ENCODE data around the gene INF2.

INF2 gene

DNA sequence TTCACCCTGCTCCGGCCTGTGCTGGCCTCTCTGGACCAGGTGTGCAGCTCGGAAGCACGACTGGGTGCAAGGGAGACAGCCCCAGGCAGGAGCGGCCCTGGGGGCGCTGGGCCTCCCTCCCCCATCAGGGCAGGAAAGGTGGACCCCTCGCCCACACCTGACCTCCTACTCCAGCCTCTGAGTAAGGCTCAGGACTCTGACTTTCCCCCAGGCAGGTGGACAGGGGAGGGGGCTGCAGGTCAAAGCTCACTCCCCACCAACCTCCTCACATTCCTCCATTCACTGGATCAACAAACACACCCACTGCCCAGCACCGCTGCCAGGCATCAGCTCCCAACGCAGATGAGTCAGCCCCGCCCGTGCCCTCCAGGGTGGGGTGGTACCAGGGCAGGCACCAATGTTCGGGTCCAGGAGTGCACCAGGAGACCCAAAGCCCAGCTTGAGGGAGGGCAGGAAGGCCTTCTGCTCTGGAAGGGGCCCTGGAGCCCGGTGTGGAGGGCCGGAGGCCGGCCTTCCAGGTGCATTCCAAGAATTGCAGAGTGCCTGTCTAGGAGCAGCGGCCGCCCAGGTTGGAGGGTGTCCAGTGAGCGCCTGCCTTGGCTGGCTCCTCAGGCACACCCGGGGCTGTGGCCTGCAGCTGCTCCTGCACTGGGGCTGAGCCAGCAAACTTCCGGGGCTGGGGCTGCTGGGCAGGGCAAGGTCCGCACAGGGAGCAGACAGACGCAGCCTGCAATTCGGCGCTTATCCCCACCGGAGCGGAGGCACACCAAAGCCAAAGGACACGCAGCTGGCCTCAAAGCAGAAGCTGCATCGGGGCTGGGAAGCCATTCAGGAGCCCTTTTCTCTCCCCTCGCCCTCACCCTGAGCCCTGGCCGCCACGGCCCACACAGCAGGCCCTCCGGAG lies 1.6 kb upstream of the INF2 start:
- DNase-seq (ENCODE audit: insufficient read length, low spot score): no peak
- no peak for FAIRE-seq

DNA sequence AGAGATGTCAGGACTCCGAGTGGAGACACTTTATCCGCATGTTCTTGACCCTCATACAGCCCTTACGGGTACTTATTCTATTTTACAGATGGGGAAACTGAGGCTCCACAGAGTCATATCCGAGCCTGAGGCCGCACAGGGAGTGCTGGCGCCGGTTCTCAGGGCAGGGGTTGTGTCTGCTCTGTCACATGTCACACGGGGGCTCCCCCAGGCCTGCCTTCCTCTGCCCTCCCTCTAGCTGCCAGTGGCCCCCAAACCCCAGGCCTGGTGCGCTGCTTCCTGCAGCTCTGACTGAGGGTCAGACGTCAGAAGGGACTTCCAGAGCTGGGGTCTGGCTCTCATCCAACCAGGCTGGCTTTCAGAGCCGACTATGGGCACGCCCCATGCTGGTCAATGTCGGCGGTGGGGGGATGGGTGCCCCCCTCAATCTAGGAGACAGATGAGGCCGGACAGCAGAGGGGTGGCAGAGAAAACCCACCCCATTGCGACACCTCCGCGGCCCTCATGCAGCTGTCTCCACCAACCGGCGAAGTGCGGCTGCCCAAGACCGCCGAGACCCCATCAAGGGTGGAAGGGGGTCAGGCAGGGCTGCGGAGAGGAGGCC lies 811 bp upstream of the INF2 start:
- FAIRE-seq (no peak), DNase-seq (ENCODE audit: insufficient read length, low spot score) (no peak)

DNA sequence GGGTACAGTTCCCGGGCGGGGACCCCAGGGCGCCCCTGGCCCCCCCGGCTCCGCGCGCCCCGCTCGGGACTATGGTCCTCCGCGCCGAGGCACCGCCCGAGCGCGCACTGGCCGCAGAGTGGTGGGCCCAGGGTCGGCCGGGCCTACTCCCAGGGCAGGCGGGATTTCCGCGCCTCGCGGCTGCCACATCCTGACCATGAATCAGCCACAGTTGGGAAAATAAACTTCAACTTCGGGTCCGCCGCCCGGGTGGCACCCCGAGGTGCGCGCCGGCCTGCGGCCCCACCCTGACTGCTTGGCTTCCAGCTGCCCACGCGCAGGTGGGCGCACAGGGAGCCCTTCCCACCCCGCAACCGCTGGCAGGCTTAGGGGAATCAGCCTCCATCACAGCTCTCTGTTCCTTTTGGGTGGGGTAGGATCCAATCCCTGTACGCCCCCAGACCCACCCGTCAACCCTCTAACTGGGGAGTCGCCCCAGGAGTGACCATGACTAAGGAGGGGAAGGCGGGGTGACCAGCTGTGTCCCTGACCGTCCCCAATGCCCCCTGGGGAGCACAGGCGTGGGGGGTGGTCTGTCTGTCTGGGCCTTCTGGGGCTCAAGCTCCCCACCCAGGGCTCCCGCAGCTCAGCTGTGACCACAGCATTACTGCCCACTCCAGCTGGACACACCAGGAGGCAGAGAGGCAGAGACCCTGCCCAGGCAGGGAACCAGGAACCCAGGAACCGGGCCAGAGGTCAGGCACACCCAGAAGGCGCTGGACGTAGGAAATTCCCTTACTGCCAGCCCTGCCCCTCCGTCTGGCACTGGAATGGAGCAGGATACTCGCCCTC lies 678 bp downstream of the INF2 start:
- DNase-seq (ENCODE audit: insufficient read length, low spot score) (no peak), FAIRE-seq (no peak)

DNA sequence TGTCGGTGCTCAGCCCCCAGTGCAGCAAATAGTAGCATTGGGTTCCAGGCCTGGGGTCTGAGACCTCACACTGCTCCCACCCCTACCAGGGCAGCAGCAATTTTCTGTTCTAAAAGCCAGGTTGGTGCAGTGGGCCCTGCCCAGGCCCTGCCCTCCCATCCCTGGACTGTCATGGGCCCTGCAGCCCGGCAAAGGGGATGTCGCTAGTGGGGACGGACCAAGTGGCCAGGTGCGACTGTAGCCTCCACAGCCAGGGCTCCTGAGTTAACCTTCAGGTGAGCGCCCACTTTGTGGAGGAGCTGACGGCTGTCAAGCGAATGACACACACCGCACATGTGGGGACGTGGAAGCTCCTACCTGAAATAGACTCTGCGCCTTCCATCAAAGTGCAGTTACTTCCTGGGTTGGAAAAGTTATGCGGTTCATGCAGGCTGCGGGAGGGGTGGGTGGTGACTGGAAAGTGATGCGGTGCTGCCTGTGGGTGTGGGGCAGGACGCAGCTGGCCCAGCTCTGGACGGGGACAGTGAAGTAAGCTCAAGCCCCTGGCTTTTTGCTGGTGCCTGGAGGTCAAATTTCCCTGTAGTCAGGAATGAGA lies 1.5 kb downstream of the INF2 start:
- DNase-seq (ENCODE audit: insufficient read length, low spot score): no peak
- no peak for FAIRE-seq

DNA sequence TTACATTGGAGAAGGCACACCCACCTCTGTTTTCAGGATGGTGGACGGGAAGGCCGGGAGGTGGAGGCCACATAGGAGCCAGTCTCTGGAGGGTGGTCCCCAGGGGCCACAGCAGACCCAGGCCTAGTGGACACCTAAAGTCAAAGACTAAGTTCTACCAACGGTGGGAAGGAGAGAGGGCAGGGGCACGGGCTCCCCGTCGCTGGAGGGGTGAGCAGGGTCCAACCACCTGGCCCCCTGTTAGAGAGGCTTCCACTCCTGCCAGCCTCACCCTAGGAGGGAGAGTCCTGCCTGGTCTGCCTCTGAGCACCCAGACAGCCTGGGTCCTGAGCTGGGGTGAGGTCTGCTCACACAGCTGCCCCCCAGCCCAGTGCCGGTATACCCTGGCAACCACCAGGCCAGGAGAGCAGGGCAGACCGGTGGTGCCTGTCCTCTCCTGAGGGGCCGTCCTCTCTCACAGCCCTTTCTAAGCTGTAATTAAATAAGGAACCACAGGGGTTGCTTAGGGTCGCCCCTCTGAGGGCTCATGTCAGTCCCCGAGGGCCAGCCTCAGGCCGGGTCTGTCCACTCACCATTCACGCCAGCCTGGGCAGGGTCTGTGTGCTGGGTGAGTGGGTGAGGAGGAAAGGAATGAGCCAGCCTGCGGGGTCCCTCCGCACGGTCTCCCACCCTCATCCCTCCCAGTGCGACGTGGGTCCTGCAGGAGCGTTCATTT lies 2.3 kb downstream of the INF2 start:
- FAIRE-seq: no peak
- DNase-seq (ENCODE audit: insufficient read length, low spot score): no peak

DNA sequence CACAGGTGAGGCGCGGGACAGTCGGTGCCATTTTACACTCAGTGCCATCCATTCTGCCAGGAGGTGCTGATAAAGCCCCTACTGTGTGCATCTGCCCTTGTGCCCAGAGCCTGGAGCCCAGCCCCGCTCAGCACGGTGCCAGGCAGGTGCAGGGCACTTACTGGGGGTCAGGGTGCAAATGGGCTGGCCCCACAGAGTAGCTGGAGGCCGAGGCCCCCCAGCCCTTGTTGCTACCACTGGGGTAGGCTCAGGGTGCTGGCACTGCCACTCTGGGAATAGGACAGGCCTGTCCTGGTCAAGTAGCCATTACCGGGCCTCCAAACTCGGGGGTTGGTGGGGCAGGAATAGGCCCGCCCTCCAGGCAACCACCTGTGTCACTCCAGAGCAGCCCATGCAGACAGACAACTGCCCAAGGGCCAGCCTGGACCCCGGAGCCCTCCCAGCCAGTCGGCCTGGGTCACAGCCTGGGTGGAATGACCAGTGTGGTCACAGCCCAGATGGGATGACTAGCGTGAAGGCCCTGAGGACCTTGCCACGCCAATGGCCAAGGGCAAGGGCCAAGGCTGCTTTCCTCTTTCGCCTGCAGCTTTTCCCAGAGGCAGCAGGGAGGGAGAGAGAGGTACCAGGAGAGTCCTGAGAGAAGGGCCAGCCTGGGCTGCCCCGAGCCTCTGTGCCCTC lies 3.0 kb downstream of the INF2 start:
- no peak for DNase-seq (ENCODE audit: insufficient read length, low spot score)
- FAIRE-seq: no peak

DNA sequence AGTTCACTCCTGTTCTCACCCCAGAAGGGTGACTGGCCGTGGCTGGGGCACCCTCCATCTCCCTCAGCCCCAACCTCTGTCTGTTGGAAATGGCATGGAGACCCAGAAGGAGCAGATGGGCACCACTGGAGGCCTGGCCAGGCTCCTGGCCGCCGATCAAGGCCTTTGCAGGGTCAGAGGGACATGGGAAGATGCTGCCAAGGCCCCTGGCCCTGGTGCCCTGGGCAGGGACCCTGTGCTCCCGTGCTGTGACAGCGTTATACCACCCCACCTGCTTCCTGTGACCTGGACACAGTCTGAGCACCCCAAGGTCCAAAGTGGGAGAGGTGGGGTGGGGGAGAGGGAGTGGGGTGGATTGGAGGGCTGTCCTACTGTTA lies 3.5 kb downstream of the INF2 start:
- no peak for FAIRE-seq
- no peak for DNase-seq (ENCODE audit: insufficient read length, low spot score)

DNA sequence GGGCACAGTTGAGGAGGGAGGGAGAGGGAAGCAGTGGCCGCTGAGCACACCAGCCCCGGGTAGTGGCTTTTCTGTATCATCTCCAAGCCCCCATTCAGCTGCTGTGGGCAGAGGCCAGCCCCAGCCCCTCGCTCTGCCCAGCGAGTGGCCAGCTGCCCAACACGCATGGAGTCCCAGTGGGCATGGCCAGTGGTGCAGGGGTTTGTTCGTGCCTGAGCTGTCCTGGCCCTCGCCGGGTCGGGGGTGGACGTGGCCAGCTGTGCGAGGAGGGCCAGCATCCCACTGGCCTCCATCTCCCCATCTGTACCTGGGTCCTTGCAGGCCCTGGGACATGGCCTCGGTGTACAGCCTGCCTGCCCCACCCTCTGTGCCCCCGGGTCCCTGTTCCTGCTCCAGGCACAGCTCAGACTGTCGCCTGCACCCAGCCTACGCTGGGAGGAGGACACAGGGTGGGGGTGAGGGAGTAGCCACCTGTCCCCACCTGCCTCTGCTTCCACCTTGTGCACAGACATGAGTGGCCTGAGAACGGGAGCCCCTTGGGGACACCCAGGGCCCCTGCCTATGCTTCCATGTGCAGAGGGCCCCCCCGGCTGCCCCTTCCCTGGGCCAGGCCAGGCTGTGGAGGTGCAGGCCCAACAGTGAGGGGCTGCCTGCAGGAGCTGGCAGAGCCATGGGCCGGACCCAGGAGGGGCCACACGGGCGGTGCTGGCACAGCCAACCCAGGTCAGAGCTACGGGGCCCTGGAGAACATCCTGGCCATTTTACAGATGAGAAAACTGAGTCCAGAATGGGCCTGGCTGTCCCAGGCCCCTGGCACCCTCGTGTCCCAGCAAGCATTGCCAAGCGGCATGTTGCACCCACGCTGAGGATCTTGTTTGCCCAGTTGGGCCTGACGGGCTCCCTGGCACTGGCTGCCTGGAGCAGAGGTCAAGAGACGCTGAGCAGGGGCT lies 4.3 kb downstream of the INF2 start:
- FAIRE-seq: no peak
- no peak for DNase-seq (ENCODE audit: insufficient read length, low spot score)

DNA sequence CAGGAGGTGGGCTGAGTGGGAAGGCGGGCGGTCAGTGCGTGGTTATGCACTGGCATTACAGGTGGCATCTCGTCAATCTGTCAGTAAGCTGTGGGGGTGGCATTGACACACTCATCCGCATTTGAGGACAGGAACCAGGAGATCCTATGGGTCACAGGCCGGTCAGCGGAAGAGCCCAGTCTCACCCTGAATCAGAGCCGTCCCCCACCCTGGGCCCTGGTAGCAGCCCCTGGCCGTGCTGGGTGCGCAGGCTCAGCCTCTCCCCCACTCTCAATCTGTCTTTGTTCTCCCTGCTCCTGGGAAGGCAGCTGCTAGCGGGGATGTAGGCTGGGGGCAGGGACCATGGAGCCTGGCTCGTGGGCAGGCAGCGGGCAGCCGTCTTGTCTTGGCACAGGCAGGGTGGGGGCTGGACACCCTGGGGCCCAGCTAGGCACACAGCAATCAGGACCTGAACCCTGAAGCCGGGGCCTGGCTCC lies 5.1 kb downstream of the INF2 start:
- FAIRE-seq: no peak
- no peak for DNase-seq (ENCODE audit: insufficient read length, low spot score)

DNA sequence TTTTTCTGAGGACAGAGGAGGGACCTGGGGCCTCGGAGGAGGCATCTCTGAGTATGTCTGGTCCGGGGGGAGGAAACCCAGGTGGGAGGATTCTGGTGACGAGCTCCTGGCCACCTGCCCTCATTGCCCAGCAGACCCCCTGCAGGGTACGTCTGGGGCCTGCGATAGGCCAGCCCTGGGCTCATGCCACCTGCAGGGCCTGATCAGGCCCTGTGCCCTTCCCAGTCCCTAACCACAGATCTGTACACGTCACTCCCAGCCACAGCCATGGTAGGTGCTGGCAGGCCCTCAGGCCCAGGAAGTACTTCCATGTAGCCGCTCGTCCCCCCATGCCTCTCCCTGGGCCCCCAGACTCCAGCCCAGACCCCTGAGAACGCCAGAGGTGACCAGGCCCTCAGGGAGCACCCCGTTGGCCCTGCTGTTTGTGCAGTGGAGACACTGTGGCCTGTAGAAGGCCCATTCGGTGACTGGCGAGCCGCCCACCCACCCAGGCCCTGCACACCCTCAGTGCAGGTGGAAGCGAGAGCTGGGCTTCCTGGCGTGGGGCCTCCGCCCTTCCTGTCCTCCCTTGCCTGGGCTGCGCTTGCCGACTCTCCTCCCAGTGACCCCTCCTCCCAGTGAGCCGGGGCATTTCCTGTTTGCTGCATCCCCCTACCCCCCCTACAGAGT lies 5.7 kb downstream of the INF2 start:
- no peak for FAIRE-seq
- DNase-seq (ENCODE audit: insufficient read length, low spot score): no peak

DNA sequence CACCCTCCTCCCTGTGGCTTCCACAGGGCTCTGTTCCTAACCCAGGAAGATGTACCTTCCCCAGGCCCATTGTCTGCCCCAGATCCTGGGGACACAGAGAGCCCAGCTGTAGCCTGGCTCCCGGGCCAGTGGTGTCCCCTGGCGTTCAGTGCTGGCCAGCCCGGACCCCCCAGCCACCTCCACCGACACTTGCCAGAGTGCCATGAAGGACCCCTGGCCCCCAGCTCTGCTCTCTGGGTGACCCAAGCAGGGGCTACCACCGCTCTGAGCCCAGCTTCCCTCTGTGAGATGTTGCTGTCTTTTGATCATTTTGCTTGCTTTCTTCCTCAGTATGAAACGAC lies 6.2 kb downstream of the INF2 start:
- DNase-seq (ENCODE audit: insufficient read length, low spot score) (no peak), FAIRE-seq (no peak)

DNA sequence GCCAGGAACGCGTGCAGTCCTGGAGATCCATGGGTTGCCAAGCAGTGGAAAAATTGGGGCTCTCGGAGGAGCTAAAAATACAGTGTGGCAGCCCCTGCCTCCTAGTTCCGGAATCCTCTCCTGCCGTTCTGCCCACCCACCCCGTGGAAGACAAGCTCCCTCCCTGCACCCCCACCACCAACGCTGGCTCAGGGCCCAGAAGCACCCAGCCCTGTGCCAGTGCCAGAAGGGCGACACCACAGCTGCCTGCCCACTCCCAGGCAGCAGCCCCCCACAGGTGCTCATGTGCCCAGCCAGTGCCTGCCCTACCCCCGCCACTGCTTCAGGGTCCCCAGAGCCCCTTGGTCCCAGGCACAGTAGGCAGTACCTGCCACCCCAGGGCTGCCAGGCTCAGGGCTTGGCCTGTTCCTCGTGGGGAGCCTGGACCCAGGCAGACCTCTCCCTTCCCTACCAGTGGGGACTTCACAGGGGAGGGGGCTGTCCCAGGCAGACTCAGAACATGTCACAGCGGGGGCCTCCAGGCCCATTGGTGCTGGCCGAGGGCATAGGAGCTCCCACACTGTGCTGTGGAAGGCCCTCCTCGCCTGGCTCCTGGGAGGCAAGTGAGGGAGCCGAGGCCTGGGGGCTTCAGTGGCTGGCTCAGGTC lies 7.4 kb downstream of the INF2 start:
- FAIRE-seq: no peak
- no peak for DNase-seq (ENCODE audit: insufficient read length, low spot score)

DNA sequence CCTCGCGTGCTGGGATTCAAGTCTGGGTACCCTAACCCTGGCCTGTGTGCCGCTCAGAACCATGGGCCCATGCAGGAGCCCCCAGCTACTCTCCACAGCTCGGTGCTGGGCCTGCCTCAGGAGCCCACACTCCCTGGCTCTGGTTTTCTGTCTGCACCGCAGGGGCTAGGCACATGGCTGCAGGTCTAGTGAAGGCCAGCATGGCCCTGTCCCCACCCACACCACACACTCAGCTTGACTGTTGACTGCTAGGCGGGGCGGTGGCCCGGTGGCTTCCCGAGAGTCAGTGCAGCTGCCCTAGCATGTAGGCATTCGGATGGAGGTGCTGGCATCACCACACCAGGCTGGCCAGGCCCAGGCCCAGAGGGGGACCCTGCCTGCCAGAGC lies 7.9 kb downstream of the INF2 start:
- DNase-seq (ENCODE audit: insufficient read length, low spot score) (no peak), FAIRE-seq (no peak)

DNA sequence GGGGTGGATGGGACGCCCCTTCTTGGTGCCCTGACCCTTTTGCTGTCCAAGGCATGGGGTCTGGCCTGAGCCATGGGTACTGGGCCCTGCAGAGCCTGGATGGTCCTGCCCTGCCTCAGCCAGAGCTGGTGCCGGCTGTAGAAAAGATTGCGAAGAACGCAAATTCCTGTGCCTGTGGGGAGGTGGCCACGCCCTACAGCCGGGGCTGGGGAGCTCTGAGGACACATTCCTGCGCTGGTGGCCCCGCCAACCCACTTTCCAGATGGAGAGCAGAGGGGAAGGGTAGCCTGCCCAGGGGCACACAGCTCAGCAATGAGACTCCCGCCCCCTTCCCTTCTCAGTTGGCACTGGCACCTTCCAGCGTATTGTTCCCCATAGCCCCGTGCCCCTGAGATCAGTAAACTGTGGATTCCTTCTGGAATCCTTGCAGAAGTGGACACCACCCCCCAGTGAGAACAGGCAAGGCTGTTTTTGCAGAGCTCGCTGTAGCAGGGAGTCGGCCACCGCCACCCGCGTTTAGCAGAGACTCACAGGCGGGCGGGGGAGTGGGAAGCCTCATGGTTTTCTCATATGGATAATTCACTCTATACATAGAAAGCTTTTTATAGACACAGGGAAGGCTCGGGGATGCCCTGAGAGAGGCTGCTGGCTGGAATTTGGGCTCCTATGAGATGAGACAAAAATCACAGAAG lies 8.6 kb downstream of the INF2 start:
- DNase-seq (ENCODE audit: insufficient read length, low spot score) (no peak), FAIRE-seq (no peak)

DNA sequence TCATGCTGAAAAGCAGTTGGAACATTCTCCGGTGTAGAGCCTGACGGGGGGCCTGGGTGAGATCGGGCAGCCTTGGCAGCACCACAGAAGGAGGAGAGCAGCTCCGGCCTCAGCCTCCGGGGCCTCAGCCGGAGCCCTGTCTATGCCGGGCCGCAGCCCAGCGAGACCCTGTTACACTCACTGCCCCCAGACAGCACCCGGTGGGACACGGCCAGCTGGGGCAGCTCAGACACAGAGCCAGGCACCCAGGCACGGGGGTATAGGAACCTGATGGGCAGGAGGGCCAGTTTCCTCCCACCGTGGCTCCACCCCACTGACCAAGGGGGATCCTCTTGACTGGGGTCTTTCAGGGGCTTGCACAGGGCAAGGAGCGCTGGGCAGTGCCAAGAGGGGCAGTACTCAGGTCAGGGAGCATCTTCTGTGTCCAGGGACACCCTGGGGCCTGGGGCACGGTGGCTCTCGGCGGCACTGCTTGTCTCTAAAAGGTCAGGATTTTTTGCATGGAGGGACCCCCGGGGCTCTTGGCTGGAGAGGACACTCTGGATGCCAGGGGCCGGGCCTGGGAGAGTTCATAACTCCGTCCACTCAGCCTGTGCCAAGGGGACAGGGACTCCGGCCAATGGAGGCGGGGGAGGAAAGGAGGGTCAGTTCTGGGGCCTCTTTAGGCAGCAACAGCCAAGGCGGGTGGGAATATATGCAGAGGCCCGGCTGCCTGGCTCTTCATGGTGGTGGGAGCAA lies 9.4 kb downstream of the INF2 start:
- DNase-seq (ENCODE audit: insufficient read length, low spot score): no peak
- no peak for FAIRE-seq

DNA sequence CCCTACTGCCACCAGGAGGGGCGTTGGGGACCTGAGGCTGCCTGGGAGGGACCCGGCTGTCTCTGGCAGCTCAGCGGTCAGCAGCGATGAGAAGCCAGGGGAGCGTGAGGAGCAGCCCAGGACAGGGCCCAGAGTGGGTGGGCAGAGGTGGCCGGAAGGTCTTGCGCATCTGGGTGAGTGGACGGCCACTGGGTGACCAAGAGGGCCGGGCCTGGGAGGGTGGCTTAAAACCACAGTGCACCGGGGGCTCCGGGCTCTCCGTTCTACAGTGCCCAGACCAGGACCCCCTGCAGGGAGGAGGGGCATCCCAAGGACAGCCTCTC lies 10.0 kb downstream of the INF2 start:
- no peak for DNase-seq (ENCODE audit: insufficient read length, low spot score)

DNA sequence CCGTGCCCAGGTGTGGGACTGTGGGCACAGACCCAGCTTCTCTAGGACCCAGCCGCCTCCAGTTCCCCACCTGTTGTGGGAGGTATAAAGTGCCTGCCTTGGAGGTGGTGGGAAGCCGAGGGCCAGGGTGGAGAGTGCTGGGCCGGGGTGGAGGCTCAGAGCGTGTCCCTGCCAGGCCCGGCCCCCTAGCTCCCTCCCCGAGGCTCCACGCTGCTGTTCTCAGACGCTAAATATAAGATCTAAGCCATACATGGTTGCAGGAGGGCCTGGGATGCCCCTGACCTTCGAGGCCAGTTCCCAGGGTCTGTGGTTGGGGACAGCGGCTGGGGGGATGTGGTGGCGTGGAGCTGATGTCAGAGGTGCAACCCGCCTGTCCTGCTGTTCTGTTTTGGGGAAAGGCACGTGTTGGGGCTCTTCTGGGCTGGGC lies 10.8 kb downstream of the INF2 start:
- FAIRE-seq (no peak), DNase-seq (ENCODE audit: insufficient read length, low spot score) (no peak)

More for the DNA sequence above, 10.0 kb downstream of the INF2 start:
- no peak for FAIRE-seq
